Kidney epithelial cell (primary cell): ENCODE results near the gene SMIM24. TPM values are rescaled to one million over a fixed set of nuclear protein-coding genes. Genes with fewer than 3 reads are reported as not detected.
"Not testable (repeated sequence)": the region's sequence is repeated elsewhere in the genome, so short reads cannot be mapped to it uniquely, and the experiment has no call there.

Experiments
- DNase-seq: peaks from one replicate; pipeline ENCODE4 v3.0.0-alpha.2; 2010; ENCODE audit warnings: low read depth
- H3K27me3 ChIP-seq: 2 replicates; pipeline ENCODE4 v1.6.0; 2011; ENCODE audit warnings: low read length; ENCODE audit not compliant: control insufficient read depth, insufficient read depth
- H3K36me3 ChIP-seq: 2 replicates; pipeline ENCODE4 v1.5.1; 2011; ENCODE audit warnings: low read length; ENCODE audit not compliant: control insufficient read depth, insufficient read depth
- H3K4me3 ChIP-seq: 2 replicates; pipeline ENCODE4 v1.5.1; 2011; ENCODE audit warnings: low read depth, mild to moderate bottlenecking, control low read depth, low read length
- CTCF ChIP-seq: IDR thresholded peaks from 2 replicates; pipeline ENCODE4 v1.5.1; 2011; ENCODE audit warnings: mild to moderate bottlenecking, moderate library complexity, low read length, control low read depth, inconsistent platforms; ENCODE audit not compliant: insufficient read depth, poor library complexity, severe bottlenecking
- total RNA-seq: library from RNA; depleted of rRNA; stranded (reverse); fragments of >200 nt; gene quantifications from 2 replicates; pipeline ENCODE4 v1.2.3, GENCODE V29; 2015

SMIM24 gene
- total RNA-seq, 1 donor from 2014 or later = 14.7 TPM

- H3K27me3 ChIP-seq = no peaks in the 10 kb centered on the region
Observed at GRCh38 chr19:3452171-3452941, 28.0 kb downstream of the SMIM24 start.

GRCh38 chr19:3451451-3451866 is 28.9 kb downstream of the SMIM24 start:
- Histone ChIP-seq H3K36me3 (peaks cover 4% of the 10 kb centered on the region), H3K27me3 (no peaks in the 10 kb centered on the region), H3K4me3 (no peak overlapping the region)
- no peak for DNase-seq
- no peak for TF ChIP-seq CTCF

More at GRCh38 chr19:3452171-3452941, 28.0 kb downstream of the SMIM24 start:
- Histone ChIP-seq H3K36me3 (peaks cover 4% of the 10 kb centered on the region), H3K4me3 (no peak overlapping the region)
- no peak for TF ChIP-seq CTCF
- DNase-seq = no peak

- H3K4me3 ChIP-seq = no peak overlapping the region
- peaks cover 4% of the 10 kb centered on the region for H3K36me3 ChIP-seq
- TF ChIP-seq CTCF = no peak
- H3K27me3 ChIP-seq = no peaks in the 10 kb centered on the region
- peak; percentile 99 for DNase-seq
Observed at GRCh38 chr19:3450796-3451411, 29.4 kb downstream of the SMIM24 start.

GRCh38 chr19:3448616-3449334 is 31.6 kb downstream of the SMIM24 start:
- Histone ChIP-seq H3K27me3 (no peaks in the 10 kb centered on the region), H3K4me3 (no peak overlapping the region), H3K36me3 (peaks cover 4% of the 10 kb centered on the region)
- no peak for TF ChIP-seq CTCF
- no peak for DNase-seq

GRCh38 chr19:3446657-3447056 is 33.7 kb downstream of the SMIM24 start:
- H3K27me3 ChIP-seq, DNase-seq, H3K36me3 ChIP-seq, H3K4me3 ChIP-seq: not testable (repeated sequence)

- TF ChIP-seq CTCF = no peak
- H3K27me3 ChIP-seq = no peaks in the 10 kb centered on the region
- no peak overlapping the region for H3K4me3 ChIP-seq
- DNase-seq = no peak
- H3K36me3 ChIP-seq = no peaks in the 10 kb centered on the region
Observed at GRCh38 chr19:3444695-3445234, 35.6 kb downstream of the SMIM24 start.
